VCaP (cell line): ENCODE measurements around the gene RNU4-1.
A peak's percentile ranks its signal among the peaks of the same experiment; 100 is the strongest.

Source experiments
- H3K27ac ChIP-seq: fragments of 450-650 bp; 2 replicates; pipeline ENCODE4 v1.5.1; 2017
- TF ChIP-seq, protein P1 (sequence below): fragments of 450-650 bp; conservative IDR thresholded peaks from 2 replicates; pipeline ENCODE4 v1.5.1; 2017; ENCODE audit warnings: mild to moderate bottlenecking, moderate library complexity

RNU4-1 gene

GRCh38 chr12:120317224-120318105, 24.4 kb upstream of the RNU4-1 start:
- TF ChIP-seq, protein P1, sequence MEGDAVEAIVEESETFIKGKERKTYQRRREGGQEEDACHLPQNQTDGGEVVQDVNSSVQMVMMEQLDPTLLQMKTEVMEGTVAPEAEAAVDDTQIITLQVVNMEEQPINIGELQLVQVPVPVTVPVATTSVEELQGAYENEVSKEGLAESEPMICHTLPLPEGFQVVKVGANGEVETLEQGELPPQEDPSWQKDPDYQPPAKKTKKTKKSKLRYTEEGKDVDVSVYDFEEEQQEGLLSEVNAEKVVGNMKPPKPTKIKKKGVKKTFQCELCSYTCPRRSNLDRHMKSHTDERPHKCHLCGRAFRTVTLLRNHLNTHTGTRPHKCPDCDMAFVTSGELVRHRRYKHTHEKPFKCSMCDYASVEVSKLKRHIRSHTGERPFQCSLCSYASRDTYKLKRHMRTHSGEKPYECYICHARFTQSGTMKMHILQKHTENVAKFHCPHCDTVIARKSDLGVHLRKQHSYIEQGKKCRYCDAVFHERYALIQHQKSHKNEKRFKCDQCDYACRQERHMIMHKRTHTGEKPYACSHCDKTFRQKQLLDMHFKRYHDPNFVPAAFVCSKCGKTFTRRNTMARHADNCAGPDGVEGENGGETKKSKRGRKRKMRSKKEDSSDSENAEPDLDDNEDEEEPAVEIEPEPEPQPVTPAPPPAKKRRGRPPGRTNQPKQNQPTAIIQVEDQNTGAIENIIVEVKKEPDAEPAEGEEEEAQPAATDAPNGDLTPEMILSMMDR, result peak; percentile 66
- peak overlapping the region; percentile 87 for H3K27ac ChIP-seq

GRCh38 chr12:120316798-120317223, 23.8 kb upstream of the RNU4-1 start:
- H3K27ac ChIP-seq, result peak overlapping the region; percentile 87
- TF ChIP-seq, protein P1, result no peak

DNA sequence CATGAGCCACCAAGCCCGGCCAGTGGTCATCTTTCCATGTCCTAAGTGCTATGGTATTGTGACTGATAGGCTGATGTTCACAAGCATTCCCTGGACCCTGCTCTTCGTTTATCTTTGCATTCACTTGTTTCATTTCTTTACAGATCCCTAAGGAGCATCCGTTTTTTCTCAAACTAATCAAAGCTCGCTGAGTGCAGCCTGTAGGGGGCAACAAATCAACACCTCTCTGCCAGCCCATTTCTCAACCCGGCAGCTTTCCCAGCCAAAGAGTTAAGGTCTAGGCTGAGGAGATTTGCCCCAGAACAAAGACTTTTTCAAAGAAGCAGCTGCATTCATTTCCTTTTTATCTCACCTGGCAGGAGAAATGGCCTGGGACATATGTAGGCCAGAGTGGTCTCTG, 21.2 kb upstream of the RNU4-1 start:
- TF ChIP-seq, protein P1, result peak; percentile 53; the same call in 1 of the 2 replicates
- no peak overlapping the region for H3K27ac ChIP-seq

DNA sequence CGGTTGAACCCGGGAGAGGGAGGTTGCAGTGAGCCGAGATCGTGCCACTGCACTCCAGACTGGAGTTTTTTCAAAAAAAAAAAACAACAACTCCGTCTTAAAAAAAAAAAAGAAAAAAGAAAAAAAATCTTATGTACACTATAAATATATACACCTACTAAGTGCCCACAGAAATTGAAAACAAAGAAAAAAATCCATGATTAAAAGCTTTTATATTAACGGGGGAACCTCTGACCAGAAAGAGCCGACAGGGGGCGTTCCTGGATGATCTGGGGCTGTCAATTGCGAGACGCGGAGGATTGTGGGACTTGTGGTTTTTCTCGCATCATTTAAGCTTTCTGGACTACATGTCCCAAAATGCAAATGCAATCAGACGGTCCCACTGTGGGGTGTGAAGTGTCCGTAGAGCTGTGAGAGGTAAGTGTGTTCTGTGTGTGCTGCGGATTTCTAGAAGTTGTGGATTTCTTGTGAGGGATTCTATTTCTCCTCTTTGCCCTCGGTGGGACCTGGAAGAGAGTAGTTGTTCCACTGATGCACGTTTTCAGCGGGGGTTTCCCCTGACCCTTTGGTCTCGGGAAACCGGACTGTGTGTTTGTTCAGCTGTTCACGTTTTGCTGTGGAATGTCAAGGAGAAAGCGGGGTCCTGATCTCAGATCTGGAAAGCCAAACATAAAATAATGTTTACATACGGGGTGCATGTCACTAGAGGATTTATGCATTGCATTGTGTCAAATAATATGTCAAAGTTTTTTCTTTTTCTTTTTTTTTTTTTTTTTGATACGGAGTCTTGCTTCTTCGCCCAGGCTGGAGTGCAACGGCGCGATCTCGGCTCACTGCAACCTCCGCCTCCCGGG, 9.2 kb upstream of the RNU4-1 start, which contains the start of gene SIRT4:
TSS of gene SIRT4 (plus strand) at position 360 of the 854 bp plus-strand sequence. CDS start 1,241 bp downstream, outside the sequence.
- H3K27ac ChIP-seq, result peak within 1 kb of the TSS; percentile 77
- TF ChIP-seq, protein P1, result peak; percentile 97

DNA sequence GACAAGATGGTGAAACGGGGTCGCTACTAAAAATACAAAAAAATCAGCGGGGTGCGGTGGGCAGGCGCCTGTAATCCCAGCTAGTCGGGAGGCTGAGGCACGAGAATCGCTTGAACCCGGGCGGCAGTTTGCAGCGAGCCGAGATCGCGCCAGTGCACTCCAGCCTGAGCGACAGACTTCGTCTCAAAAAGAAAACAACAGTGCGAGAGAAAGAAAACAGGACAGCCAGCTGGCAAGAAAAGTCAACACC, 701 bp downstream of the RNU4-1 start:
- TF ChIP-seq, protein P1, result no peak
- peak overlapping the region; percentile 100 for H3K27ac ChIP-seq

DNA sequence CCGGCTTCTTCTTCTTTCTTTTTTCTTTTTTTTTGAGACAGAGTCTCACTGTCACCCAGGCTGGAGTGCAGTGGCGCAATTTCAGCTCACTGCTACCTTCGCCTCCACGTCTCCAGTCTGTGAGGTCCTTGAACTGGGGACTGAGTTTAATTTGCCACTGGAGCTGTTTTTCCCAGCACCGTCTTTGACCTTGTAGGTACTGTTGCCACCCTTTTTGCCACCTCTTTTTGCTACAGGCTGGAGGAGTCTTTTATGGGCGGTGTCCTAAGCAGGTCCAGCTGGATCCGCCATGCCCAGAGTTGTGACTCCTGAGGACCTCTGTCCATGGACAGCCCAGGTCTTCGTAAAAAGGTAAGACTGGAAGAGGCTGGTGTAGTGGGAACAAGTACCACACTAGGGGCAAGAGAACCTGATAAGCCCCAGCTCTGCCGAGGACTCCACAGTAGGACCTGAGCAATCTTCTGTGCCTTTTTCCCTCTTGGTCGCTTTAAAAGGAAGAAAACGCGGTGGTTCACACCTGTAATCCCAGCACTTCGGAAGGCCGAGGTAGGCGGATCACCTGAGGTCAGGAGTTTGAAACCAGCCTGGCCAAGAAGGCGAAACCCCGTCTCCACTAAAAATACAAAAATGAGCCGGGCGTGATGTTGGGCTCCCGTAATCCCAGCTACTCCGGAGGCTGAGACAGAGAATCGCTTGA, 2.3 kb downstream of the RNU4-1 start:
- TF ChIP-seq, protein P1, result no peak
- H3K27ac ChIP-seq, result peak overlapping the region; percentile 100

- H3K27ac ChIP-seq, result no peak overlapping the region
- TF ChIP-seq, protein P1, result no peak
These were observed 5.5 kb downstream of the RNU4-1 start for GRCh38 chr12:120287491-120287890.
